Ovary (tissue), 3 donors: ENCODE data around the gene SOX6.

Experiments used
- CTCF ChIP-seq, 3 donors: fragments of 450-650 bp in 2 of 3; fragments of 200-600 bp in 1 of 3; IDR thresholded peaks; one replicate each; pipeline versions ENCODE4 v1.5.1 to v1.8.0; 2016 to 2022; ENCODE audit warnings: antibody characterized with exemption in 3 of 3, mild to moderate bottlenecking in 1 of 3
- POLR2A ChIP-seq: fragments of 450-650 bp; IDR thresholded peaks from one replicate; pipeline ENCODE4 v1.6.1; 2017; ENCODE audit warnings: antibody characterized with exemption, mild to moderate bottlenecking, moderate library complexity
- donor health status: DM: no; HTN: no; CAD: no.

GRCh38 chr11:16011396-16011795, 344.9 kb downstream of the SOX6 start:
- TF ChIP-seq CTCF (IDR thresholded peaks at IDR 0.05), result no peak
- no peak for TF ChIP-seq POLR2A
